ENCODE results near the gene OR10AD1.
A peak's percentile ranks its signal among the peaks of the same experiment; 100 is the strongest.
"Not testable (repeated sequence)": the region's sequence is repeated elsewhere in the genome, so short reads cannot be mapped to it uniquely, and the experiment has no call there.

Gene OR10AD1

GRCh38 chr12:48160807-48161206 lies 42.3 kb downstream of the OR10AD1 start:
- Mint-ChIP-seq H3K27me3 (peaks cover 8% of the 10 kb centered on the region), H3K9me3 (no peaks in the 10 kb centered on the region), H3K27ac (no peak overlapping the region), H3K36me3 (ENCODE audit: low read depth) (no peaks in the 10 kb centered on the region), H3K4me1 (peaks cover 29% of the 10 kb centered on the region), H3K4me3 (no peak overlapping the region)
- ATAC-seq (no peak), DNase-seq (no peak)

GRCh38 chr12:48160046-48160445 lies 43.0 kb downstream of the OR10AD1 start:
- H3K27ac Mint-ChIP-seq = no peak overlapping the region
- H3K4me1 Mint-ChIP-seq = peaks cover 29% of the 10 kb centered on the region
- H3K4me3 Mint-ChIP-seq = no peak overlapping the region
- H3K36me3 Mint-ChIP-seq (ENCODE audit: low read depth) = no peaks in the 10 kb centered on the region
- DNase-seq (no peak), ATAC-seq (no peak)
- no peaks in the 10 kb centered on the region for H3K9me3 Mint-ChIP-seq
- H3K27me3 Mint-ChIP-seq = peaks cover 5% of the 10 kb centered on the region

- ATAC-seq (no peak), DNase-seq (peak; percentile 13)
- H3K4me3 Mint-ChIP-seq = peak overlapping the region; percentile 97
- H3K27ac Mint-ChIP-seq = peak overlapping the region; percentile 95
- peaks cover 32% of the 10 kb centered on the region for H3K4me1 Mint-ChIP-seq
- H3K27me3 Mint-ChIP-seq = peaks cover 4% of the 10 kb centered on the region
- no peaks in the 10 kb centered on the region for H3K9me3 Mint-ChIP-seq
- H3K36me3 Mint-ChIP-seq (ENCODE audit: low read depth) = peaks cover 2% of the 10 kb centered on the region
Measured at GRCh38 chr12:48157889-48158370, 45.2 kb downstream of the OR10AD1 start.

GRCh38 chr12:48157018-48157888 lies 45.8 kb downstream of the OR10AD1 start, which contains the start of gene ASB8:
TSS of gene ASB8 (minus strand) at chr12:48157515. CDS start at chr12:48153496, 4,019 bp downstream.
- peaks cover 35% of the 10 kb centered on the region for H3K4me1 Mint-ChIP-seq
- H3K9me3 Mint-ChIP-seq = no peaks in the 10 kb centered on the region
- H3K27ac Mint-ChIP-seq = peak within 1 kb of the TSS; percentile 95
- peaks cover 4% of the 10 kb centered on the region for H3K27me3 Mint-ChIP-seq
- H3K36me3 Mint-ChIP-seq (ENCODE audit: low read depth) = peaks cover 2% of the 10 kb centered on the region
- H3K4me3 Mint-ChIP-seq = peak within 1 kb of the TSS; percentile 97
- ATAC-seq = peak; percentile 96
- DNase-seq = peak; percentile 99

GRCh38 chr12:48156652-48157017 lies 46.5 kb downstream of the OR10AD1 start:
- DNase-seq (no peak), ATAC-seq (no peak)
- Mint-ChIP-seq H3K36me3 (ENCODE audit: low read depth) (peaks cover 2% of the 10 kb centered on the region), H3K27me3 (peaks cover 4% of the 10 kb centered on the region), H3K4me1 (peaks cover 37% of the 10 kb centered on the region), H3K4me3 (peak overlapping the region; percentile 97), H3K9me3 (no peaks in the 10 kb centered on the region), H3K27ac (peak overlapping the region; percentile 95)

- peaks cover 34% of the 10 kb centered on the region for H3K4me1 Mint-ChIP-seq
- not testable (repeated sequence) for DNase-seq; H3K9me3 Mint-ChIP-seq; H3K27me3 Mint-ChIP-seq; H3K27ac Mint-ChIP-seq; ATAC-seq; H3K36me3 Mint-ChIP-seq (ENCODE audit: low read depth)
- H3K4me3 Mint-ChIP-seq = peak overlapping the region; percentile 97
Measured at GRCh38 chr12:48155786-48156185, 47.3 kb downstream of the OR10AD1 start.
